ENCODE measurements around the gene IGFBP3.

IGFBP3 gene

DNA sequence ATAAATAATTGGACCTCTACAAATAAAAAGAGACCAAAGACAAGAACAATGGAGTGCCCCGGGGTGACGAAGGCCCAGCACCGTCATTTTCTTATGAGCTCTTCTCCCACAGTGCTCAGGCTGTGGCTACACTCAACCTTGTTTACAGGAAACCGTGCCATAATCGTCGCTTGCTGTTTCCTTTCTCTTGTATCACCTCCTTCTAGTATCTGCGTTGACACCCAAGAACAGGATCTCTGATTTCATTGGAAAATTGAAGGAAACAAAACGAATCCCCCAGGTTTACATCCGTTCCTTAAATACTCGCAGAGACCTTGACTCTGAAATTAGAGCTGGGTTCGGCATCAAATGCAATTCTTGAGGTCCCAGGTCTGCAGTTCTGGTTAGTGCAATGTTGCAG lies 1.7 kb upstream of the IGFBP3 start:
- no peak for DNase-seq (ENCODE audit: low read depth)

DNA sequence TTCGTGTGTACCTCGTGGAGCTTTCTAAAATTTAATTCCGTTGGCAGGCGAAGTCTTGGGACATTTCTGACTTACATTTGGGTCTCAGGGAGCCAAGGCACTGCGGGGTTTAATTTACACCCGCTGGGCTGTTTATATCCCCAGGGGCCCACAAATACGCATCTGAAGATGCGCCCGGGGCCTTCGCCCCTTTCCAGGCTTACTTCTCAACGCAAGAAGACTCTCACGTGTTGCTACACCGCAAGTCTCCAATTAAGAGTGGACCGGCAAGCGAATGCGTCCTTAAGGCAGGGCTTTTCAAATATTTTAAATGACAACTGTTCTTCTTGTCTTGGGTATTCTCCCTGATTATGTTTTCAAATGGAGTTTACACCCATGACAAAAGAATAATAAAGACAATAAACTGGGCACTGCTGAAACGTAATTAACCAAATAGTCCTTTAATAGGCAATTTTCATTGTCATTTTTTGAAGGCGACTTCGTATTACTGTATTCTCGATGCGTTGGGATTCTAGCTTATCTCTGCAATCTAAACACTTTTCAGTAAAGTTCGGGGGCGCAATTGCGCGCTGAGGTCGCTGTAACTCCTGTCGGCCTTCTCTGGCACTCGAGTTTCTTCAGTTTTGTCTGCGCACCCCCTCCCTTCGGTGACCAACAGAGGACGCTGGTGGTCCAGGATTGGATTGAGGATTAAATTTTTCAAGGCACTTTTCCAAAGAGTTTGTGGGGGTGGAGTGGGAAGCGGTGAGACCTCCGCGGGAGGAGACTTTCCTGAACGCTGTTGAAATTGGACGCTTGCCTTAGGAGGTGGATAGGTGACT lies 837 bp upstream of the IGFBP3 start:
- no peak for DNase-seq (ENCODE audit: low read depth)

DNA sequence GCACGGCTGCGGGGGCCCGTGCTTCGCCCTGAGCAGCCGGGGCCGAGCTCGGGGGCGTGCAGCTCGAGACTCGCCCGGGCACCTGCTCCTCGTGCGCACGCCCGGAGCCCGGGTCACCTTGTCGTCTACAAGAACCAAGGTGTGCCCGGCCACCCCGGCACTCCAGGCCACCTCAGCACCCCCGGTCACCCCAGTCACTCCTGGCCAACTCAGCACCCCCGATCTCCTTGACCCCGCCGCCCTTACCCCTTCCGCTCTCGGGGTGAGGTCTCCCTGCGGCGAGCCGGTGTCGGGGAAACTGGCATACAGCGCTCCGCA lies 268 bp upstream of the IGFBP3 start:
- no peak for DNase-seq (ENCODE audit: low read depth)

DNA sequence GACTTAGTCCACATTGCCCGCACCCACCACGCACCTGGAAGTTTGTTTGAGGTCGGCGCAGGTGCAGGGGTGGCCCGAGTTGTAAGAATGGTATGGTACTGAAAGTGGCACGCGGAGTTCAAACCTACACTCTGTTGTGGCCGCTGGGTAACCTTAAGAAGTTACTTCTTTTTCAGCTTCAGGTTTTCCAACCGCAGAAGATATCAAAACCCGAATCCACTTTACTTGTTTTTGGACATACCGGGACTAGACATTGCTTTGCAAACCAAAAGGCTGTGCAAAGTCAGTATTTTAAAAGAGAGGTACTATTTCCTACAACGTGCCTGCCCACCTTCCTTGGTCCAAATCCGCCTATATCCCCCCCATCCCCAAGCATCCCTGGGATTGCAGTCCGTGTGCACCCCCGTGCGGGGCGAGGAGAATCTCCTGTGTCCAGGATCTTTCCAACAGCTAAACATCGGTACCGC lies 1.0 kb downstream of the IGFBP3 start:
- DNase-seq (ENCODE audit: low read depth): no peak

DNA sequence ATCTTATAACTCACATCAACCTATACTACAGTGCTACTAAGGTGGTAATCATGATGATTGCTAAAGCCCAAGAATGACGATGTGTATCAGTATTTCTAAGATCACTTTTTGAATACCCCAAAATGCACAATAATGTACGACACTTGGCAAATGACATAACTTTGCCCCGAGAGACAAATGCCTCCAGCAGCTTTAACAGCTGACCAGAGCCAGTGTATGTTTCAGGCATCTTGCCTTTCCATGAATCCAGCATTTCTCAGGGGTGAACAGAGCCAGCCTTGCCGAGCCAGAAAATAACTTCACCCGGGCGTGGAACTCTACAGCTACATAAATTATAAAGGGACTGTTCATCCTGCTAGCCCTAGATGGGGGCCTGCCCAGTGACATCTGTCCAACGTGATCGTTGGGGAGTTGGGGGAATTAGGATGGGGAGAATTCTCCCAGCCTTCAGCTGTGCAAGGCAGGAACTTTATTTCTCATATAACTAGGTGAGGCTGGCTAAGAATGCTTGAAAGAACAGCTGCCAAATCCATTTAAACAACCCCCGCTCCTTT lies 1.8 kb downstream of the IGFBP3 start:
- DNase-seq (ENCODE audit: low read depth): no peak

DNA sequence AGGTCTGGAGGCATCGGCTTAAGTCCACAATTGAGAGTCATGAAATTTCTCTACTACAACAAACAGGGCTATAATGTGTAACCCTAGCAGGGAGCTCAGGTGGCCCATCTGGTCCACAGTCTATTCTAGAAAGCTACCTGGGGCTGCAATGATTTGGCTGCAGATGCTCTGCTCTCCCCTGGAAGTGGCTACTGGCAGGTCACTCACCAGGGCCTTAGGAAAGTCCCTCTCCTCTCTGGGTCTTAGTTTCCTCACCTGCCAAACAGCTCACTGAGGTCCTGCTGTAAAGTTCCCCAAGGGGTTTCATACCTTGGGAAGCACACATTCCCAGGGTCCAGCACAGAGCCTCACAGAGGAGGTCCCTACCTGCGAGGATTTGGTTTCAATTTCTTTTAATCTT lies 2.5 kb downstream of the IGFBP3 start:
- no peak for DNase-seq (ENCODE audit: low read depth)

DNA sequence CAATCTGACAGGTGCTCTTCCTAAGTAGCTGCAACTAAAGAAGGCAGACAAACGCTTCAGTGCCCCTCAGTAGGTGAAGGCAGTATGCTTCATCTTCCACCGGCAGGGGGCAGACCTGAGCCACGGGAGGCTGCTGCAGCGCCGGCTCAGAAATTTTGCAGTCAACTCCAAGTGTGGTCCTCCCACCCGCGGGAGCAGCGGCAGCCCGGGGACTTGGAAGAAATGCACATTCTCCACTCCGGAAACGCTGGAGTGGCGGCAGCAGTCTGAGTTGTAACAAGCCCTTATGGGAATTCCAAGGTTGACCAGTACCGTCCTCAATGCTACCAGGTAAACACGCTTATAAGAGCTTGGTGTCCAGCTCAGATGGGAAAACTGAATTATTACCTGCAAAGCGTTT lies 3.4 kb downstream of the IGFBP3 start:
- no peak for DNase-seq (ENCODE audit: low read depth)

DNA sequence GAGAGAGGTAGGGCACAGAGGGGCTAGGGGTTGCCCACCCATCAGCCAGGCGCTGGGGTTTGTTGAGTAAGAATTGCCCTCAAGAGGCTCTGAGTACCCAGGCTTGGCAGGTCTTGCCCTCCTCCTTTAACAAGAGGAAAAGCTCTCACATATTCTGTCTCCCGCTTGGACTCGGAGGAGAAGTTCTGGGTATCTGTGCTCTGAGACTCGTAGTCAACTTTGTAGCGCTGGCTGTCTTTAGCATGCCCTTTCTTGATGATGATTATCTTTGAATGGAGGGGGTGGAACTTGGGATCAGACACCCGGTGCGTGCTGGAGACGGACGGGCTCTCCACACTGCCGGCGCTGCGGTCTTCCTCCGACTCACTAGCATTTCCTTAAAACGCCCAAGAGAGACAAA lies 4.0 kb downstream of the IGFBP3 start:
- DNase-seq (ENCODE audit: low read depth): no peak

DNA sequence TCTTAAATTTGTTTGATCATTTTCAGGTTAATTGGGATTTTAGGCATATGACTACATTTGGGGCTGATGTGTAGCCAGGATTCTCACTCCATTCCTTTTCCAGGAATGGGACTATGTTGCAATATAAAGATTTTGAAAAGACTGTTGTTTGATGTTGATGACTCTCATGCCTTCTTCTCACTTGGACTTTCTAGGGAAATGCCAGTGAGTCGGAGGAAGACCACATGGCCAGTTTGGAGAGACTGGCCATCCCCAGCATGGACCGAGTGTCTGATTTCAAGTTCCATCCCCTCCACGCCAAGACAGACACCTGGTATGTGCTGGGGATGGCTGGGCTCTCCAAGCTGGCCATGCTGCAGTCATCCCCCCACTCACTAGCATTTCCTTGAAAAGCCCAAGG lies 5.5 kb downstream of the IGFBP3 start:
- no peak for DNase-seq (ENCODE audit: low read depth)

DNA sequence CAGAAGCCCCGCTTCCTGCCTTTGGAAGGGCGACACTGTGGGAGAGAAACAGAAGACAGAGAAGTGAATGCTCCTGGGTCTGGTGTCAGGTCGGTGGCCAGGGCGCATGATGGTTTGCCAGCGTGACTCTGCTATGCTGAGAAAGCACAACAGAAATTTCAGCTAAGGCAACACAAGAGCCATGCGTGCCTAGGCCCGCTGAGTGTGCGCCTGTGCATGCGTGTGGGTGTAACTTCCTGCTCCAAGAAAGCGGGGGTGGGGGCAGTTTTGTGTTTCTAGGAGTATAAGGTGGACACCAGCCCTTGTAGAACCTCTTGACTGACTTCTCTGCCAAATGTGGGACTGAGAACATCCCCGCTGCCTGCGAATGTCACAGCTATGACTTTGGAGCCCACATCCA lies 6.2 kb downstream of the IGFBP3 start:
- no peak for DNase-seq (ENCODE audit: low read depth)

DNA sequence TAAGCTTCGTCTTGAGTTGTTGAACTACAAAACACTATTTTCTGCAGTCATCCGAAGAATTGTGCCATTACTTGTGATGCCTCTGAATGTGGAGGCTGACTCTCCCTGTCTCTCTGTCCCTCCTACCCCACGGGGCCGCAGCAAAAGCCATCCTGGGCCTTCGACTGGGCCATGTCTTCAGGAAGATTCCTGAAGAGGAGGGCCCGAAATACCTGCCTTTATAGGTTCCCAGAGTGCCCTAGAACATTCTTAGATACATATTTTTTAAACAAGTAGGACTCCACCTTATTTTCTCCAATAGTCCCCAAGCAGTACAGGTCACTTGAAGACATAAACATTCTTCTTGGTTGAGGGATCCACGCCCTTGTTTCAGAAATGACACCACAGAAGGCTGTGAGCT lies 8.1 kb downstream of the IGFBP3 start:
- no peak for DNase-seq (ENCODE audit: low read depth)

DNA sequence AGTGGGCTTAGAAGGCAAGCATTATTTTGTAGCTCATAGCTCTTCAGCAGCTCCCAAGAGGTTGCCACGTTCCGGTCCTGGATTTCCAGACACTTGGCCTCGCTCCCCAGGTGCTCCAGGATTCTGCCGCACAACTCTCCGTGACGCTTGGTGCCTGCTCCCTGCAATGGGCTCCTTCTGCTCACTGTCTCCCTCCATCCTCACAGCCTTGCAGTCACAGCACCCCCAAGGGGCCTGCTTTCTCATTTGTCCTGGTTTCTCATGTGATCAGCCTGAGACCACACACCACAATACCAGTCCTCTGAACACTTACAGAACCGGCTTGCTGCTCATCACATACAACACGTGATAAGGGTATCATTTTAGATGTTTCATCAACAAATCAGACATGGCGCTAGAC lies 9.8 kb downstream of the IGFBP3 start:
- DNase-seq (ENCODE audit: low read depth): no peak

DNA sequence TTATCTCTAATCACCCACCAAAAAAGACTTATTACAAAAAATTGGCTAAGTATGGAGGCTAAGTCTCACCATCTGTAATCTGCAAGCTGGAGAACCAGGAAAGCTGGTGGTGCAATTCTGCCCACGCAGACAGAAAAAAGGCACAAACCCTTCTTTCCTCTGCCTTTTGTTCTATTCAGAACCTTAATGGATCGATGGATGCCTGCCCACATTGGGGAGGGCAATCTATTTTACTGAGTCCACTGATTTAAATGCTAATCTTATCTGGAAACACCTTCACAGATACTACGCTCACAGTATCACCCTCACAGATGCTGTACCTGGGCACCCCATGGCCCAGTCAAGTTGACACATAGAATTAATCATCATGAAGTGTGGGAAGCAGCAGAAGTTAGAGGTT lies 10.2 kb downstream of the IGFBP3 start:
- no peak for DNase-seq (ENCODE audit: low read depth)

DNA sequence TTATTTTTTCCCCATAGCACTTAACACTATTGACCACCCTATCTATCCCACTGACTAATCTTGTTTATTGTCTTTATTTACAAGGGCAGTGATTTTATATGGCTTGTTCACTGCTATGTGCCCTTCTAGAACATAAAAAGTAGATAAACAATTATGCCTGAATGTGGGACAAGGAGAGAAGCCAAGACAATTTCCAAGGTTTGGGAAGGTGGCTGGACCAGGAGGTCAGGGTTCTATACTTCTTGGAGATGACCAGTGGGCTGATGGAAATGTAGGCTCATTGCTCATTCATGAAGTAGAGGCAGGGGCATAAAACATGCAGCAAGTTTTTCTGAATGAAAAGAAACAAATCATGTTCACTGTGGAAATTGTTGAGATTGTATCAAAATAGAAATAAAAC lies 11.5 kb downstream of the IGFBP3 start:
- no peak for DNase-seq (ENCODE audit: low read depth)

DNA sequence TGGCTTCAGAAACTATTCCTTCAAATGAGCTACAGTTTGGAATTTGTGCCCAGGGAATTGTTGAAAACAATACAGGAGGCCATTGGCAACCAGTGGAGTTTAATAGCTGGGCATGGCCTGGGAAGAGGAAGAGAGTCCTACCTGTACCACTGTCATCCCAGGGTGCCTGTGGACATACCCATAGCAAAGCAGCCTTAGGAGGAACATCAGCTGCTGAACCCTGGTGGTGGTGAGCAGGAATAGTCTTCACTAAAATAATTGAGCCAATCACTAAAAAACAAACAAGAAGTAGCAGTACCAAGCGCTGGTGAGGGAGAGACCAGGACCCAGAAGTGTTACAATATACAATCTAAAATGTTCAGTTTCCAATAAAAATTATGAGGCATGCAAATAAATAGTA lies 18.3 kb downstream of the IGFBP3 start:
- no peak for DNase-seq (ENCODE audit: low read depth)

DNA sequence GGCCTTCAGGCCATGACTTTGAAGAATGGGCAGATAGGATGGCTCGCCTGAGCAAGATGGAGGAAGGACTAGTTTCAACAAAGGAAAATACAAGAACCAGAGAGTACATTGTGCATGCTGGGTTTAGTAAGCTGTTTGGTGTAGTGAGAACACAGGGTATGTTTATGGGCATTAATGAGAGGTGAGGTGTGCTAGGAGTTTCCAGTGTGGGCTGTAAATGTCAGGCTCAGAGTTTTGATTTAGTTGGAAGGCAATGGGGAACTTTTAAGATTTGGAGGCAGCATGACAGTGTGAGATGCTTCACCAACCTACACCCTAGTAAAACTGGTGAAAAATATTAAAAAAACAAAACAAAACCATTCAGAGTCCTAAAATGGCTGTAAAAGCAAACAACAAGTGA lies 19.5 kb downstream of the IGFBP3 start:
- no peak for DNase-seq (ENCODE audit: low read depth)

DNA sequence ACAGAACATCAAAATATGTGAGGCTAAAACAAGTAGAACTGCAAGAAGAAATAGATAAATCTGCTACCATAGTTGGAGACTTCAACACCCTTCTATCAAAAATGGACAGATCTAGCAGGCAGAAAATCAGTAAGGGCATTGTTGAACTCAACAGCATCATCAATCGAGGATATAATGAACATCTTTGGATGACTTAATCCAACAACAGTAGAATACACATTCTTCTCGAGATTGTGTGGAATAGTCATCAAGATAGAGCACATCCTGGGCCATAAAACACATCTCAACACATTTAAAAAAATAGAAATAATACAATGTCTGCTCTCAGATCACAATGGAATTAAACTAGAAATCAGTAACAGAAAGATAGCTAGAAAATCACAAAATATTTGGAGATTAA lies 22.9 kb downstream of the IGFBP3 start:
- DNase-seq (ENCODE audit: low read depth): no peak

DNA sequence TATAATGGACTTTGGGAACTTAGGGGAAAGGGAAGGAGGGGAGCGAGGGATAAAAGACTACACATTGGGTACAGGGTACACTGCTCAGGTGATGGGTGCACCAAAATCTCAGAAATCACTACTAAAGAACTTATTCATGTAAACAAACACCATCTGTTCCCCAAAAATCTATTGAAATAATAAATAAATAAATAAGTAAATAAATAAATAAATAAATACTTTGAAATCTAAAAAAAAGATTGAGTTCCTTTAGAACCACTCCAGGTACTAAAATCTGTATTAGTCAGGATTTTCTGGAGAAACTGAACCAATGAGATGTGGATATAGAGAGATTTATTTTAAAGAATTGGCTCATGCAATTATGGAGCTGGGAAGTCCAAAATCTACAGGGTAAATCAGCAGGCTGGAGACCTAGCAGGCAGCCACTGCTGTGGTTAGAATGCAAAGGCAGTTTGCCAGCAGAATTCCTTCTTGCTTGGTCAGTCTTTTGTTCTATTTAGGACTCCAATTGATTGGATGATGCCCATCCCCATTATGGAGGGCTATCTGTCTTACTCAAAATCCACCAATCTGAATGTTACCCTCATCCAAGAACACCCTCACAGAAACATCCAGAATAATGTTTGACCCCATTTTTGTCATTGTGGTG lies 23.9 kb downstream of the IGFBP3 start:
- DNase-seq (ENCODE audit: low read depth): peak; percentile 55

DNA sequence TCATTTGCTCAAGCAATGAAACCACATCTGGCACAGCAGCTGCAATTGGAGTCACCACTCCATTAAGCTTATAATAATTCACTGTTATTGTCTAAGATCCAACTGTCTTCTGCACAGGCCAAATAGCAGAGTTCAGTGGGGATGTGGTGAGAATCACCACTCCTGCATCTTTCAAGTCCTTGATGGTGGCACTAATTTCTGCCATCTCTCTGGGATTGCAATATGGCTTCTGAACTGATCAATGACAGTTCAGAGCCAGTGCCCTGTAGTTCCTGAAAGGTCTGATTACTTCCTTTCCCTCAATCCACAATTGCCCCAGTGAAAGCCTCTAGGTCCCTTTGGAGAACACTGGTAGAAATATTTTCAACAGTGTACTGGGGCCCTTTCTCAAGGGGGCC lies 26.4 kb downstream of the IGFBP3 start:
- DNase-seq (ENCODE audit: low read depth): no peak

DNA sequence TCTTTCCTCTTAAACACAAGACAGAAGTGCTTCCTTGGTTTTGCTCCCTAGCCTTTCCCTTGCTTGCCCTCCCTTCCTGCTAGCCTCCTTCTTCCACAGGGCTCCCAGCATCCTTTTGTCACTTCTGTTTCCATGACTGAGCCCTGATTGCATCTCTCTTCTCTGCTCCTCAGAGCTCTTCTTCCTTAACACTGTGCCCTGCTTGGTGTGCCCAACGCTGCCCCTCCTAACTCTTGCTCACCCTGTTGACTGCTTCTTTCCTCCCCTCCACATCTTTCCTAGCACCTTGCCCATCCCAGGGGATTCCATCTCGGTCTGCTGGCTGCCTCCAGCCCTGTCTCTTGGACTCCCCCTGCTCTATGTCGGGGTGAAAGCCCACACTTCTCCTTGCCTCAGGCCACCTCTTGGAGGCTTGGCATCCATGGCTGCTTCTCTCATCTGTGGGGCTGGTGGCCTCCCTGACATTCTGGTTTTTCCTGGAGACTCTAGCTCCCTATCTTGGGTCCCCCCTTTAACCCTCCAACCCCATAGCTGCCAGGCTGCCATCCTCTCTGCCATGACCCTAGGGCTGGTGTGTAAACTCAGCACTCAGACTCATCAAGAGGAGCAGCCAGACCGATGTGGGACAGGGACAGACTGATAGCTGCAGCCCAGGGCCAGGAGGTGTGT lies 26.9 kb downstream of the IGFBP3 start:
- DNase-seq (ENCODE audit: low read depth): no peak

DNA sequence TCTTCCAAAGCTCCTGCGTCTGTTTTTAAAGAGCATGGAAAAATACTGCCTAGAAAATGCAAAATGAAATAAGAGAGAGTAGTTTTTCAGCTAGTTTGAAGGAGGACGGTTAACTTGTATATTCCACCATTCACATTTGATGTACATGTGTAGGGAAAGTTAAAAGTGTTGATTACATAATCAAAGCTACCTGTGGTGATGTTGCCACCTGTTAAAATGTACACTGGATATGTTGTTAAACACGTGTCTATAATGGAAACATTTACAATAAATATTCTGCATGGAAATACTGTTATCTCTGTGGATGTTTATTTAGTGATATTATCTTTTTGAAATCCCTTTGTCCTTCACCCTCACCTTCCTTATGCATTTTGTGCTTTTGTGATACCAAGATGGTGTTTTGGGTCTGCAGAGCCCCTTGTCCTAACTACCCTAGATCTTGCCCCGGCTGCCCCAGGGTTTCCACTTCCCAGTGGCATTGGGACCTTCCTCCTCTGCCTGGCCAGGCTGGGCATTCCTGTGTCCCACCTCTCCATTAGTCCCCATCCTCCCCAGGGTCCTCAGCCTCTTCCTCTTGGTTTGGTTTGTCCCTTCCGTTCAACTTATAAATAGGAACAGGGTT lies 27.6 kb downstream of the IGFBP3 start:
- no peak for DNase-seq (ENCODE audit: low read depth)

DNA sequence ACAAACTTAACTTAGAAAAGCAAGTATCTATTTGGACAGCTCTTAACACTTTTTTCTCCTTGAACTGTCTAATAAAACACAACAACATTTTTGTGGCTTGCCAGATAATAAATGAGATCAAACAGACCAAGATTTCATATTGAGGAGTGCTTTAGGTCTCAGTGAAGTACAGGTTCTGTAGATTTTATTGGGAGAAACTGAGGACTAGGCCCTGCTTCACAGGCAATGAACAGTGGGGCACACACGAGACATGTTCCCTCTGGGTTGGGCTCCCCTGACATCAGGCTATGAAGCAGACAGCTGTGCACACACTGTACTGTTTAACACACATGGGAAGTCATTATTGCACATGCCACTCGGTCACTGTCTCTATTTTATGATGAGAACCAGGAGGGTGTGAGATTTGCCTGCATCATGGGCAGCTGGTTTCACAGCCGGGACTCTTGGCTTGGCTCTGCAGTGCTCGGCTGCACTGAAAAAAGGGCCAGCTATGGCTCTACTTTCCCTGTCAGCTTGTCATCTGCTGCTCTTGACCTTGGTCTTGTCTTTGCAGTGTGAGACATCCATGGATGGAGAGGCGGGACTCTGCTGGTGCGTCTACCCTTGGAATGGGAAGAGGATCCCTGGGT lies 28.6 kb downstream of the IGFBP3 start:
- DNase-seq (ENCODE audit: low read depth): no peak

Measured in non-pigmented ciliary epithelial cell (primary cell).